ENCODE data around the gene ST3GAL3.
A peak's percentile ranks its signal among the peaks of the same experiment; 100 is the strongest.

The ST3GAL3 gene

DNA sequence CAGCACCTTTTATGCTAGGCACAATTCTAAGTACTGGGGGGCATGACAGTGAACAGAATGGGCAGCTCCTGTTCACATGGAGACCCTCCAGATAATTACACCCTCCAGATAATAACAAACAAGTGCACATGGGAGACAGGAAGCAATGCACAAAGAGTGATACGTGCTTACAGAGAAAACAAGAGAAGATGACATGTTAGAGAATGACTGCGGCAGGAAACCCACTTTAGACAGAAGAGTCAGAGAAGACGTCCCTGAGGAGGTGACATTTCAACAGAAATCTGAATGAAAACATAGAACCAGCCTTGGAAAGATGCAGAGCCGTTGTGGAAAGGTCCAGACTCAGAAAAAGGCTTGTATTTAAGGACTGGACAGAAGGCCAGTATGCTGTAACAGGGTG is 171.5 kb downstream of the ST3GAL3 start:
- peak; percentile 6 for DNase-seq (ENCODE audit: low spot score)

DNA sequence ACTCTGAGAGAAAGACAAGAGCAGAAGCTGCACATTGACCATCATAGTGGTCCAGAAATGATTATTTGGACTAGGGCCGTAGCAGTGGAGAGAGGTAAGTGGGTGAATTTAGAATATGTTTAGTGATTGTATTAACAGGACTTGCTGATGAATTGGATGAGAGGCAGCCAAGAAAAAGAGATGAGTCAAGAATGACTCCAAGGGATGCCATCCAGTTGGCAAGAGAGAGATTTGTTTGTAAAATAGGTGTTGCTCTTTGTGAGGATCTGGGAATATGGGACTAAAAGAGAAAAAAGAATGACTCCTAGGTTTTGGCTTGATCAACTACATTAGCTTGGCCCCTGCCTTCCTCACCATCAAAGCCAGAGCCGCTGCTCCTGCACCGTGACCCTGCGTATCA is 172.1 kb downstream of the ST3GAL3 start:
- no peak for DNase-seq (ENCODE audit: low spot score)

DNA sequence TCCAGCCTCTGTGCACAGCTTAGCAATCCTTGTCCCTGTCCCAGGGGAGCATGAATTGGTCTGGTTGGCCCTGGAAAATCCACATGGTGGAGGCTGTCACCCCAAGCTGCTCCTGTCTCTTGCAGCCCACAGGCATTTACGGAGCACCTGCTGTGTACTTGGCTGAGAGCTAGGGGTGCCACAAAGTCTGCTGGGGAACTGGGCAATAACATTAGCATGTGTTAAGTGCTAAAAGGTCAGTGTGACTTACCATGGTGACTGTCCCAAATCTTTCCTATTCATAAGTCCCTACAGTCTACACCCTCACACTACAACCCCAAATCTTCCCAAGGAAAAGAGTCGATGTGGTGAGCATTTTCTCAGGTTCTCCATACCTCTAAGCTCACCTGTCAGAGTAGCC is 172.7 kb downstream of the ST3GAL3 start:
- DNase-seq (ENCODE audit: low spot score), result no peak

DNA sequence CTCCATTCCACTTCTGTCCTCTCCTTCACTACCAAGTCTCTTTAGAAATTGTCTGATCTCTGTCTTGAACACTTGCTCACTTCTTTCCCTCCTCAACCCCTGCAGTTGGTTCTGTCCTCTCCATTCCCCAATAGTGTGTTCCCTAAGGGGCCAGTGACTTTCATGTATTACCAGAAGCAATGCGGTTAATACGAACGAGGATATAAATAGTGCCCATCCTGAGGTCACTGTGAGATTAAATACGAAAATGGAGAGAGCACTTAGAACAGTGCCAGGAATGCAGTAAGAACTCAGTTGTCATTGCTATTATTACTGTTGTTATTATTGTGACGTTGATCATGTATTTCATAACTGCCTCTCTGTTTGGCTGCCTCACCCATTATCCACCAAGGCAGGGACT is 173.3 kb downstream of the ST3GAL3 start:
- no peak for DNase-seq (ENCODE audit: low spot score)

GRCh38 chr1:43881415-43881814 is 174.1 kb downstream of the ST3GAL3 start:
- no peak for DNase-seq (ENCODE audit: low spot score)

DNA sequence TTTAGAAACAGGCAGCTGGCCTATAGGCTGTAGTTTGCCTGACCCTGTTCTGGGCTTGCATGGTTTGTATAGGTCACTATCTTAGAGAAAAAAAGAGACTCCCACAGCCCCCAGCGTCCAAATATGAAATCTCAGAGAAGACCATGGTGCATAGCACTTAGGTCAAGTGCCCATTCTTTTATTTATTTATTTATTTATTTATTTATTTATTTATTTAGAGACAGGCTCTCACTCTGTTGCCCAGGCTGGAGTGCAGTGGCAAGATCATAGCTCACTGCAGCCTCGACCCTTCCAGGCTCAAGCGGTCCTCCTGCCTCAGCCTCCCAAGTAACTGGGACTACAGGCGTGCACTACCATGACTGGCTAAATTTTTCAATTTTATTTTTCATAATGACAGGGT is 175.4 kb downstream of the ST3GAL3 start:
- DNase-seq (ENCODE audit: low spot score), result no peak

GRCh38 chr1:43883321-43883720 is 176.0 kb downstream of the ST3GAL3 start:
- DNase-seq (ENCODE audit: low spot score), result no peak

DNA sequence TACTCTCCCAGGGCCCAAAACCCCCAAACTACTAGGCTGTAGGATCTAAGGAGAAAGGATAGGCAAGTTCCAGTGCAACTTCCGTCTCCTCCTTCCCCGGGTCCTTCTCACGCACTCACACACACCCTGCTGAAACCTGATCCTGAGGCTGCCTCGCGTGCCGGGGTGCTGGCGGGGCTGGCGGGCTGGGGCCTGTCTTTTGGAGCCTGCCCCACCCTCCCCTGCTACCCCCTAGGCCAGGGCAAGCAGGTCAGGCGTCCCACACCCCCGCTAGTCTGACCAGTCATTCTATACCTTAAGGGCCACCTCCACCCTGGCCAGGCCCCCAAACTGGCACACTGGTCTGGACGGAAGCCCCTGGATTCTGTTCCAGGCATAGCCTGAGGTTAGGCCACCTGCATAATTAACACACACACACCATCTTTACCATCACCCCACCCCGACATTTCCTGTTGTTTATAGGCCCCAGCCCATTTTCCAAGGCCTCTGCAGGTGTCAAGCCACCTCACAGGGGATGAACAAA is 178.0 kb downstream of the ST3GAL3 start:
- DNase-seq (ENCODE audit: low spot score), result no peak

DNA sequence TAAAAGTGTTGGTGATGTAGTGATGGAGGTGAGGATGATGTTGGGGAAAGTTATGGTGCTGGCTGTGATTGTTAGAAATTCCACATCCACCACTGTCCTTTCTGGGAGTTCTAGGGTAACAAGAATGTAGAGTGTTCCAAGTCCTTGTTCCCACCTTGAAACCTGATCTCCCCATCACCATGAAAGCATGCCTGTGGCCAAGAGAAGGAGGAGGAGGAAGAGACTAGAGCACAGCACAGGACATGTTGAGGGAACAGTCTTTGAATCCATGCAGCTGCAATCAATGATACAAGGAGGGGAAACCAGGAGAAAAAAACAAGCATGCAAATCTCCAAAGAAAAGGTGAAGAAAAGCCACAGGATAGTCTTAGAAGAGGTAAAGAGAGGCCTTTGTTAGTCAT is 180.4 kb downstream of the ST3GAL3 start:
- DNase-seq (ENCODE audit: low spot score), result no peak

- DNase-seq (ENCODE audit: low spot score), result no peak
Observed at GRCh38 chr1:43890815-43891214, 183.5 kb downstream of the ST3GAL3 start.

- no peak for DNase-seq (ENCODE audit: low spot score)
Observed at GRCh38 chr1:43893006-43893405, 185.7 kb downstream of the ST3GAL3 start.

DNA sequence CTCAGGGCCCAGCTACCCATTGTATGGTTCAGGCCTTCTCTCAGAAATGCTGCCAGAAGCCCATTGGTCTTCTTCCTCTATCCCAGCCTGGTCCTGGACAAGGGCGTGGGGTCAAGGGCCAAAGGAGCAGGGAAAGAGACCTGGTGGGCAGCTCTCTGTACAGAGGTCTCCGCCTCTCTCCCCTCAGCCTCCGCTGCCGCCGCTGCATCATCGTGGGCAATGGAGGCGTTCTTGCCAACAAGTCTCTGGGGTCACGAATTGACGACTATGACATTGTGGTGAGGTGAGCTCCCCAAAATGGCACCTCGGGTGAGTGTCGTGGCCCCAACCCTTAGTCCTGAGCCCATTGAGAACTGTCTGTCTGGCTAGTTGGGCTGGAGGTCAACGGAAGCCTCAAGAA is 191.6 kb downstream of the ST3GAL3 start:
- no peak for DNase-seq (ENCODE audit: low spot score)

DNA sequence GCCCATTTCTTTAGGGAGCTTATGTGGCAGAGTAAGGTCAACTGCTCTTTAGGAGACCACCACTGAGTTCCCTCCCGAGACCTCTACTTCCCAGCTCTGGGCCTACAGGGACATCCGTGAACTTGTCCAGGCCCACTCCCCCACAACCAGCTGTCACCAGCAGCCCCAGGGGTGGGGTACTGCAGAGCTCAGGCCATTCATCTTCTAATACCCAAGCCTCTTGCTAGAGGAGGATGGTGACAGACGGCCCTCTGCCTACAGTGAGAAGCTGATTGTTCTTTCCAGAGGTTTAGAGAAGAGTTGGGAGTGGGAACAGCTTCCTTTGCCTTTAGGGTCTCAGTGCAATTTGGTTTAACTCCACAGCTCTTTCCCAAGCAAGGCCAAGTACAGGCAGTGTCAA is 193.1 kb downstream of the ST3GAL3 start:
- no peak for DNase-seq (ENCODE audit: low spot score)

- DNase-seq (ENCODE audit: low spot score), result no peak
Observed at GRCh38 chr1:43901196-43901961, 194.0 kb downstream of the ST3GAL3 start.

- DNase-seq (ENCODE audit: low spot score), result no peak
Observed at GRCh38 chr1:43902058-43902831, 194.9 kb downstream of the ST3GAL3 start.

GRCh38 chr1:43904660-43905551 is 197.6 kb downstream of the ST3GAL3 start:
- DNase-seq (ENCODE audit: low spot score), result no peak

- no peak for DNase-seq (ENCODE audit: low spot score)
Observed at GRCh38 chr1:43908226-43908625, 200.9 kb downstream of the ST3GAL3 start.

GRCh38 chr1:43908858-43909257 is 201.5 kb downstream of the ST3GAL3 start:
- DNase-seq (ENCODE audit: low spot score), result no peak

GRCh38 chr1:43910343-43910742 is 203.0 kb downstream of the ST3GAL3 start:
- no peak for DNase-seq (ENCODE audit: low spot score)

- no peak for DNase-seq (ENCODE audit: low spot score)
Observed at GRCh38 chr1:43912607-43913006, 205.3 kb downstream of the ST3GAL3 start.

DNA sequence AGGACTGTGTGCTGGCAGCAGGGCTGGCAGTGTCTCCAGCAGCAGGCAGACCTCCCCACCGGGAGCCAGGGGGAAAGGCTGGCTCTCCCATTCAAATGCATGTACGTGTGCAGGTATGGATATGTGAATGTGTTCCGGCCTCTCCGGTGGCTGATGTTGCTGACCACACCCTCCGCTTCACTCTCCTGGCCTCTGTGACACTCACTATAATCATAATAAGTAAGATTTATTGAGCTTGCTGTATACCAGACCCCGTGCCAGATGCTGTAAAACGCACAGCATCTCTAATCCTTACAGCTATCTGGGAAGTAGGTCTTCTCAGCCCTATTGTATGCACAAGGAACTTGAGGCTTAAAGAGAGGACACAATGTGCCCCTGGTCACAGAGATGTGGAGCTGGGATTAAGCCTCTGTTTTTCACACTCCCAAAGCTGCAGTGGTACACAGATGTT is 205.7 kb downstream of the ST3GAL3 start:
- no peak for DNase-seq (ENCODE audit: low spot score)

DNA sequence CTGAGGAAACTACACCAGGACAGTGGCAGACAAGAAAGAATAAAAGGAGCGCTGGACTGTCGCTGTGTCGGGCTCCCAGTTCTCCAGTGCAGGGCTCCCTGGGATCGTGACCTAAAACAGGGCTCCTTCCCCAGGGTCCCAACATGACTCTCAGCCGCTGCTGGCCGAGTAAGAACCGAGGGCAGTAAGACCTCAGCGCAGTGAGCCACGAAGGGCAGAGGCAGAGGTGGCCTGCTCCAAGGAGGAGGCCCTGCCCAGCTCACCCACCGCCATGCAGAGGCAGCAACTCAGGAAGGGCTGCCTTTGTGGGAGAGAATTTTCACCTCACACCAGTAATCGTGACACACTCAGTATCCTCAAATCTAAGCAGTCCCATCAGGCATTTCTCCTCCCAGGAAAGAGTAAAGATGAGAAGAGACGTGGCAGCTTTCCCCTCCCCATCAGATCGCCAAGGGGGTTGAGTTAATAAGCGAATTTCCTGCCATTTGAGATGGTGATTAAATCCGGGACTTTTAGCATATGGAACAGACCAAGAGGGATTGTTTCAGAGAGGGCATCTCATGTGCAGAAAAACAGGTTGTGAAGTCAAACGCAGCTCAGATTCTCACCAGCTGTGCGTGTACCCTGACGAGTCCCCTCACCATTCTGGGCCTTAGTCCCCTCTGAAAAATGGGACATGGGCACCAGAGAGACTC is 206.5 kb downstream of the ST3GAL3 start:
- DNase-seq (ENCODE audit: low spot score), result no peak

Data from activated CD4-positive, alpha-beta T cell treated with anti-CD3 and anti-CD28 coated beads, Interleukin-2, Interleukin-4, amounts not matched to agents 100 ng/mL and 50 ng/mL, durations not matched to agents 16 hours and 8 hours (primary cell).